Sigmoid colon (tissue), 3 donors: ENCODE measurements around the gene UBAP1L.

Source experiments
- CTCF ChIP-seq, 4 experiments: fragments of 450-650 bp in 3 of 4; fragments of 200-600 bp in 1 of 4; IDR thresholded peaks; one replicate each; pipeline ENCODE4 v1.5.1; 2016 to 2019; ENCODE audit warnings: antibody characterized with exemption in 4 of 4, mild to moderate bottlenecking in 3 of 4, moderate library complexity in 2 of 4
- POLR2A ChIP-seq, 2 donors: fragments of 450-650 bp; IDR thresholded peaks; one replicate each; pipeline ENCODE4 v1.6.1; 2016; ENCODE audit warnings: antibody characterized with exemption in 2 of 2, mild to moderate bottlenecking in 2 of 2, moderate library complexity in 2 of 2

- TF ChIP-seq CTCF (IDR thresholded peaks at IDR 0.05) (no peak), POLR2A (IDR thresholded peaks at IDR 0.05) (no peak)
Observed at GRCh38 chr15:65156692-65157091, 41.7 kb upstream of the UBAP1L start.
